ENCODE data around the gene DMBX1.

Gene DMBX1

DNA sequence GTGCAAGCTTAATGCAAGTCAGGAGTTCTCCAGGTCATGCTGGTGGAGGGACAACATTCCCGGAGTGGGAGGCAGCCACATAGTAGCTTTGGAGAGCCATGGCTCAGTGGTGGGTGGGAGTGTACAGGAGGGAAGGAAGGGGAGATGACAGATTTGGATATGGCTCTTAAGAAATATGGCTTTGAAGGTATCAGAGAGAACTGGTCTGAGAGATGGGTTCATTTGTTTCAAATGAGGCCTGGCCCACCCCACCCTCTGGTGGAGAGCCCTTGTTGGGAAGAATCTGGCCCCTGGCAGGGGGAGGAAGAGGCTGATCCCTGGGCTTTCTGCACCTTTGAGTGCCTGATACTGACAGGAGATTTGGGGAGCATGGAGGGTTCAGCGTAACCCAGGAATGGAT, 6.1 kb downstream of the DMBX1 start:
- H3K27ac ChIP-seq, result no peak overlapping the region
- no peak for TF ChIP-seq ZFX (IDR thresholded peaks at IDR 0.05)
- TF ChIP-seq, protein P1, sequence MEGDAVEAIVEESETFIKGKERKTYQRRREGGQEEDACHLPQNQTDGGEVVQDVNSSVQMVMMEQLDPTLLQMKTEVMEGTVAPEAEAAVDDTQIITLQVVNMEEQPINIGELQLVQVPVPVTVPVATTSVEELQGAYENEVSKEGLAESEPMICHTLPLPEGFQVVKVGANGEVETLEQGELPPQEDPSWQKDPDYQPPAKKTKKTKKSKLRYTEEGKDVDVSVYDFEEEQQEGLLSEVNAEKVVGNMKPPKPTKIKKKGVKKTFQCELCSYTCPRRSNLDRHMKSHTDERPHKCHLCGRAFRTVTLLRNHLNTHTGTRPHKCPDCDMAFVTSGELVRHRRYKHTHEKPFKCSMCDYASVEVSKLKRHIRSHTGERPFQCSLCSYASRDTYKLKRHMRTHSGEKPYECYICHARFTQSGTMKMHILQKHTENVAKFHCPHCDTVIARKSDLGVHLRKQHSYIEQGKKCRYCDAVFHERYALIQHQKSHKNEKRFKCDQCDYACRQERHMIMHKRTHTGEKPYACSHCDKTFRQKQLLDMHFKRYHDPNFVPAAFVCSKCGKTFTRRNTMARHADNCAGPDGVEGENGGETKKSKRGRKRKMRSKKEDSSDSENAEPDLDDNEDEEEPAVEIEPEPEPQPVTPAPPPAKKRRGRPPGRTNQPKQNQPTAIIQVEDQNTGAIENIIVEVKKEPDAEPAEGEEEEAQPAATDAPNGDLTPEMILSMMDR (conservative IDR thresholded peaks at IDR 0.05), result no peak

DNA sequence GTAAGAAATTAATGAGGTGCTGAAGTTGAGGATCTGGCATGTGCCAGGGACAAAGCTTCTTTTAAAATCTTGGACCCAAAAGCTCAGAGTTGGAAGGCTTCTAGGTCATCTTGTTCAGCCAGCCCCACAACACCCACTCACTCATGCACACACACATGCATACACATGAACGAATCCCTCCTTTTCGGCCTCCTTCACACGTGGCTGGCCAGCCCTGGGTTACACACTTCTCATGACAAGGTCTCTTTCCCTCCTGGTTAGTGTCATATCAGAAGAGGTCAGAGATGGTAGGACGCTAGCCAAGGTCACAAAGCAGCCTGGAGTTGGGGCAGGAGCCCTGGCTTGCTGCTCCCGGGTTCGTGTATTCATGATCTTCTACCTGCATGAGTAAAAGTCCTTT, 6.9 kb downstream of the DMBX1 start:
- TF ChIP-seq, protein P1 (conservative IDR thresholded peaks at IDR 0.05), result no peak
- TF ChIP-seq ZFX (IDR thresholded peaks at IDR 0.05), result no peak
- no peak overlapping the region for H3K27ac ChIP-seq

DNA sequence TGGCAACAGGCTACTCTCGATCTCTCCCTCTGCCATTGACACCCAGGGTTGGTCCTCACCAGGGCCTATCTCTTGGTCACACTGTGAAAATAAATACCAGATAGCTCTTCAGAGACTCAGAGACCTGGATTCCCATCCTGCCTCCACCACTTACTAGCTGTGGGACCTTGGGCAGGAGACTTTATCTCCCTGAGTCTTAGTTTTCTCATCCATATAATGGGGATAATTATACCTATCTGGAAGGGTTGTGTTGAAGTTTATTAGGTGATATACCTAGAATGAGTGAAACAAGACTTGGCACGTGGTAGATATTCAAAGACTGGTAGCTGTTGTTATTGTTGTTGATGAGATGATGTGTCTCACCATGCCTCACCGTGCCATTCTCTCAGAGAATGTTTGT, 7.4 kb downstream of the DMBX1 start:
- TF ChIP-seq, protein P1 (conservative IDR thresholded peaks at IDR 0.05), result no peak
- no peak for TF ChIP-seq ZFX (IDR thresholded peaks at IDR 0.05)
- H3K27ac ChIP-seq, result no peak overlapping the region

DNA sequence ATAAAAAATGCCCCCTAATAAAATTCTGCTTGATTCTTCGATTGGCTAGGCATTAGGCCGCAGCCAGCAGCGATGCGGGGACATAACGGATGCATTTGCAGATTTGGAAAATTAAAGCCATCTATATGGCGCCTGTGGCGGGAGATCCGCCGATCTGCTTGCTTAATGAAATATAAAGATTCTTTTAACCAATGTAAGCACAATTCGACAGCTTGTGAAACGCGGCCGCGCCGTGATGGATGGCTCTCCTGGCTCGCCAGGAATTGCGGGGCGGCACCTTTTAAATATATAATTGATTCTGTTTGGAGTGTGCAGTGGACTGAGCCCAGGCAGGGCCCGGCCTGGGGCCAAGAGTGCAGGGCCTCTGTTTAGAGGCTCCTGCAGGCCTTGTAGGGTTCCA, 8.0 kb downstream of the DMBX1 start:
- H3K27ac ChIP-seq, result no peak overlapping the region
- TF ChIP-seq, protein P1 (conservative IDR thresholded peaks at IDR 0.05), result no peak
- TF ChIP-seq ZFX (IDR thresholded peaks at IDR 0.05), result no peak

DNA sequence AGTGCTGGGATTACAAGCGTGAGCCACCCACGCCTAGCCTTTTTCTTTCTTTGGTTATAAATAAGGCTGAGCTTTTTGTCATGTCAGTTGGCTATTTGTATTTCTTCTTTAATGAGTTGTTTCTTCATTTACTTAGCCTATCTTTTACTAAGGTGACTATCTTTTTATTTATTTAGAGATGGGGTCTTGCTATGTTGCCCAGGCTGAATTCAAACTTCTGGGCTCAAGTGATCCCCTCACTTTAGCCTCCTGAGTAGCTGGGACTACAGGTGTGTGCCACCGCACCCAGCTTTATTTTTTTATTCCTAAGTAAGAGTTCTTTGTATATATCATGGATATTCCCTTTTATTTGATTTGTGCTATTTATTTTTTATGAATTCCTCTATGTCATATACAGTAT, 11.9 kb downstream of the DMBX1 start:
- H3K27ac ChIP-seq, result no peak overlapping the region
- TF ChIP-seq, protein P1 (conservative IDR thresholded peaks at IDR 0.05), result no peak
- no peak for TF ChIP-seq ZFX (IDR thresholded peaks at IDR 0.05)

DNA sequence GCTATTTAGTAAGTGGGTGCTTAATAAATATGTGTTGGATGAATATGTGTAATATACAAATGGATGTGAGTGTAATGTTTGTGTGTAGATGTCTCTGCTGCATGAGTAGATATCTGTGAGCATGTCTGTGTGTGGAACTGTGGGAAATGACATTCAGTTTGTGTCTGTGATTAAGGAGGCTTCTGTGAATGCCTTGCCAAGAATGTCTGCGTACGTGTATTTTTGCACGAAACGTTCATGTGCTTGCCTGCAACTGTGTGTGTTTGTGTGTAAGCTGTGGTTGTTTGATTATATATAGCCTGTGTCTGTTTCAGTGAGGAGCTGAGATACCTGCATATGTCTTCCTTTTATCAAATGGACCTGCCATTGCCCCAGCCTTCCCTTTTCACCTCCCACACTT, 13.8 kb downstream of the DMBX1 start:
- TF ChIP-seq, protein P1 (conservative IDR thresholded peaks at IDR 0.05), result no peak
- TF ChIP-seq ZFX (IDR thresholded peaks at IDR 0.05), result no peak

DNA sequence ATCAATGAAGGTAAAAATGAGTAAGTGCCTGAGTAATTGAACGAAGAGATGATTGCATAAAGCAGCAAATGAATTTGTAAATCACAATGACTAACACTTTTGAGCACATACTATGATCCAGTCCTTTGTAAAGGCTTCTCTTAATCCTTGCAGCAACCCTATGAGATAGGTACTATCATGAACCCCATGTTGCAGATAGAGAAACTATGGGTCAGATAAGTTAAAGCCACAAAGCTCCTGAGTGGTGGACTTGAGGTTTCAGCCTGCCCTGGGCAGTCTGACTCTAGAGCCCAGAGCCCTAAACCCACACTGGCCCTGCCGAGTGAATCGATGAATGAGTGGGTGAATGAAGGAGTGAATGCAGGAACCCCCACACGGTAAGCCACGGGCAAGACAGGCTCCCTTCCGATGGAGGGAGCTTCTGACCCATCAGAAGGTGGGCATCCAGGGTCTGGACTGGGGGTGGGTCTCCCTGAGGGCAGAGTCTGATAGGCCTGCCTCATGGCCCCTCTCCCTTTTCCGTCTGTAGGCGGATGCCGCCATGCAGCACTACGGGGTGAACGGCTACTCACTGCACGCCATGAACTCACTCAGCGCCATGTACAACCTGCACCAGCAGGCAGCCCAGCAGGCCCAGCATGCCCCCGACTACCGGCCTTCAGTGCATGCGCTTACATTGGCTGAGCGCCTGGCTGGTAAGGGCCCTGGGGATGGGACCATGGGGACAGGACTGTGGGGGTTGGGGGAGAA, 17.0 kb downstream of the DMBX1 start:
- no peak overlapping the region for H3K27ac ChIP-seq
- no peak for TF ChIP-seq ZFX (IDR thresholded peaks at IDR 0.05)
- TF ChIP-seq, protein P1 (conservative IDR thresholded peaks at IDR 0.05), result no peak

More for the DNA sequence above, 13.8 kb downstream of the DMBX1 start:
- no peak overlapping the region for H3K27ac ChIP-seq

All from C4-2B (cell line).